HG02938 (cell line): Measurements from ENCODE around the gene SUDS3.

ENCODE experiments used
- ATAC-seq: cut with Tn5 transposase; IDR thresholded peaks from one replicate; pipeline ENCODE4 v1.9.1; 2021; ENCODE audit warnings: mild to moderate bottlenecking, moderate library complexity; ENCODE audit not compliant: unreplicated experiment

Gene SUDS3

DNA sequence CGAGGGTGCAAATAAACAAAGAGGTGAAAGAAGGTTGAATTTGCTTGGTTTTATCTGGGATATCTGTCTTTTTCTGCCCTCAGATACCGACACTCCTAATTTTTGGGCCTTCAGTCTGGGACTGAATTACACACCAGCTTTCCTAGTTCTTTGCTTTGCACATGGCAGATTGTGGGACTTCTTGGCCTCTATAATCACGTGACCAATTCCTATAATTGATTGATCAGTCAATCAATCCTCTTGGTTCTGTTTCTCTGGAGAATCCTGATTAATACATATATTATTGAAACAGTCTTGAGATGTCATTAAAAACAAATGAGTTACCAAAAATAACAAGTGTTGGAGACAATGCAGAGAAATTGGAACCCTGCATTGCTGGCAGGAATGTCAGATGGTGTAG, 62.7 kb downstream of the SUDS3 start:
- ATAC-seq = no peak

DNA sequence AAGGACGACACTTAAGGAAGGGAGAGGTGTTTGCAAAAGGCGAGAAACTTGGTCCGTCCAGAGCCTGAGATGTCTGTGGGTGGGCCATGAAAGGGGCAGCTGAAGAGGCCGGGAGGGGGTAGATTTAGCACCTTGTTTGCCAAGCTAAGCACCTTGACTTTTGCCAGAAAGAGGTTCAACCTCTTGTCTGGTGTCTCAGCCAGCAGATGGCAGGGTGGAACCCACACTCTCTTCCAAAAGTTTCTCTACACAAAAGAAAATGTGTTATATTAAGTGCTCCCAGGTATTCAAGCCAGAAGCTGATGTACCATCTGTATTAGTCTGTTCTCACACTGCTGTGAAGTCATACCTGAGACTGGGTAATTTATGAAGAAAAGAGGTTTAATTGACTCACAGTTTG, 69.9 kb downstream of the SUDS3 start:
- ATAC-seq = no peak

DNA sequence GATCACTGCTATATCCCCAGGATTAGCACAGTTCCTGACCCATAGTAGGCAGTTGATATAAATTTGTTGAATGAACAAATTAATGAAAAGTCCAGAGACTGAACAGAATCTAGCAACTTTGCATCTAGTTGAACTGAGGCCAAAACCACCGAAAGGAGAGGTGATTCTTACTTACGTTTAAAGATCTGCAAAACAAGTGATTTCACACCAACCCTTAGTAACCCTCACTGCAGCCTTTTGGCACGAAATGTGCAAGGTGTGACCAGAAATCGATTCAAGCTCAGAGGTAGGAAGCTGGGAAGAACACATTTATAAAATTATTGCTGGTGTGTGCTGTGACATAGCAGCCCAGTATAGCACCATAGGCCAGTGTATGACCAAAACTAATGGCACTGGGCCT, 70.8 kb downstream of the SUDS3 start:
- ATAC-seq = no peak

DNA sequence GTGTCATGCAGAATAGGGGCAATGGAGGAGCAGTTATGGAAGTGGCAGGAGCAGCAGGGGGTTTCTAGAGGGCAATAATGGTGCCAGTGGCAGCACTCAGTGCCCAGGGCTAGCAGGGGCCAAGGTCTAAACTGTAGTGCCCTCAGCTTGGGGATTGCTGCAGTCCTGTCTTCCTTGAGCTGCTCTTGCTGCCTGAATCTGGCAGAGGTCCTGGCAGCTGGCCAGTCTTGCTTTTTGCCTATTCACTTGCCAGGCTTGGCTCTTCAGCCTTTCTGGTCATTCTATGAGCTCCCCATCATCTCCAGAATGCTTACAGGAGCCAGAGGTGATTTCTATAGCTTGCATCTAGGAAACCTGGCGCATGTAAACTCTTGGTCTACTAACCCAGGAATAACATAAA, 72.0 kb downstream of the SUDS3 start:
- no peak for ATAC-seq

DNA sequence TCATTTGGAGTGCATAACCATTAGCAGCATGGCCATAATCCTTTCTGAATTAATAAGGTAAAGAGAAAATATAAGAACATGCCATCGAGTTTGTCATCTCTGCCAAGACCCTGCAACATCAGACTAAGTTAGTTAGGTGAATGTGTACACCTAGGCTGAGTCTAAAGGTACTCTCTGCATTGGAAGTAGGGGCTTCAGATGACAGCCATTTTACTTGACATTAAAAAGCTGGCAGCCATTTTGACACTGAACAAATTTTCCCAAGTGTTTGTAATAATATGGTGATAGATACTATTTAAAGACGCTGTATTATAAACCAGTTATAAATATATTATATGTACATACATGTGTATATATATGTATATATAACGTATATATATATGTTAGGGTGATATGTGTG, 79.0 kb downstream of the SUDS3 start:
- no peak for ATAC-seq

DNA sequence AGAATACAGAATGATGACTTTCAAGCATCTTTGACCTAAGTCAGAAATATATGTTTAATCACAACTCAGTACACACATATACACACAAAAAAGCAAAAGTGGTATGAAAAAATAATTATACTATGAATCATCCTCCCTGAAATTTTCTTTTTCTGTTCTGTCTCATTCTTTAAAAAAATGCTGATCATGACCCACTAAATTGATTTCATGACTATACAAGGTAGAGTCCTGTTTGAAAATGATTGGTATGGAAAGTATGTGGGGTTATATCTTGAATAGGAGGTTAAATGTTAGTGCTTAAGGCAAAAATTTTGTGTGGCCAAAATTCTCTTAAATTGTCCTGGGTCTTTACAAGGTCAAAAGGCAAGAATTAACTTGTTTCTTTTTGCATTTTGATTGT, 80.4 kb downstream of the SUDS3 start:
- no peak for ATAC-seq

DNA sequence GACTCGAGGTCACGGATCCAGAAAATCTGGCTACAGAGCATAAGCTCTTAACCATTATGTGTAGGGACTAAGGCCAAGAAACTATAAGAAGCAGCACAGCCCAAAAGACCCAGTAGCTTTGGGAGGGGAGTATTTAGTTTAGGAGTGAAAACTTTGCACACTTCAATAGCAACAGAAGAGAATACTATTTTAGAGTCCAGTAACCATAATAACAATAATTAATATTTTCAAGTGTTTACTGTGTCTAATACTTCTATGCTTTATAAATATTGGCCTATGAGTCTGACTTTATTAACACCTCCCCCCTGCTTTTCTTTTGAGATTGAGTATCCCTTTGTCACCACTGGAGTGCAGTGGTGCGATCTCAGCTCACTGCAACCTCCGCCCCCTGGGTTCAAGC, 82.8 kb downstream of the SUDS3 start:
- no peak for ATAC-seq

DNA sequence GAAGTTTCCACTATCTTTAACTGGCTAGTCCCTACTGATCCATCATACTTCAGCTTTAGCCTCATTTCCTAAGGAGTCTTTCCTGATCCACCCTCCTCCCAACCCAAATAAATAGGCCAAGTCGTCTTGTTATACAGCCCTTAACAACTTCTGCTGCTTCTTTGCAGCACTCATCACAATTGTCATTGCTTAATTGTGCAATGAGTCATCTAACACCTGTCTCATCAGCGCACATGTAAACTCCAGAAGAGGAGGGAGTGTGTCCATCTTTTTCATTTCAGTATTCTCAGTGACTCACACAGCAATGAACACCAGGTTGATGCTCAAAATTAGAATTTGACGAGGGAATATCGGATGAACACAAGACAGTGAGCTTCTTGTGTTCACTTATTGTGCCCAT, 87.3 kb downstream of the SUDS3 start:
- ATAC-seq = no peak

DNA sequence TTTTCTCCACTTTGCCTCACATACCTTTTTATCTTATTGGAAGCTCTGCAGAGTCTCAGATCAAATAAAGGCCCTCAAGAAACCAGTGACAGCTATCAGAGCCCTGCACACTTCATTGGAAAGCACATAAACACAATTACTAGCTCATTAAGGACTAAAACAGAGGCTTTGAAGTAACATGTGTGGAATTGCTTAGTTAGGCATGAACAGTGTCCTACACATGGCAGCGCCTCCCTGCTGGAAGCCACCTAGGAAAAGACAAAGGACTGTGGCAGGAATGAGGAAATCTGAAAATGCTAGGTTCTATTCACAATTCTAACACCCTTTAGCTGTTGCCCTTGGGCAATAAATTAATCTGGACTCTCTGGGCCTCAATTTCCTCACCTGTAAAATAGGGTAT, 89.4 kb downstream of the SUDS3 start:
- no peak for ATAC-seq
